ENCODE measurements around the gene CHORDC1.
A peak's percentile ranks its signal among the peaks of the same experiment; 100 is the strongest.
"Not testable (repeated sequence)": the region's sequence is repeated elsewhere in the genome, so short reads cannot be mapped to it uniquely, and the experiment has no call there.

Gene CHORDC1

DNA sequence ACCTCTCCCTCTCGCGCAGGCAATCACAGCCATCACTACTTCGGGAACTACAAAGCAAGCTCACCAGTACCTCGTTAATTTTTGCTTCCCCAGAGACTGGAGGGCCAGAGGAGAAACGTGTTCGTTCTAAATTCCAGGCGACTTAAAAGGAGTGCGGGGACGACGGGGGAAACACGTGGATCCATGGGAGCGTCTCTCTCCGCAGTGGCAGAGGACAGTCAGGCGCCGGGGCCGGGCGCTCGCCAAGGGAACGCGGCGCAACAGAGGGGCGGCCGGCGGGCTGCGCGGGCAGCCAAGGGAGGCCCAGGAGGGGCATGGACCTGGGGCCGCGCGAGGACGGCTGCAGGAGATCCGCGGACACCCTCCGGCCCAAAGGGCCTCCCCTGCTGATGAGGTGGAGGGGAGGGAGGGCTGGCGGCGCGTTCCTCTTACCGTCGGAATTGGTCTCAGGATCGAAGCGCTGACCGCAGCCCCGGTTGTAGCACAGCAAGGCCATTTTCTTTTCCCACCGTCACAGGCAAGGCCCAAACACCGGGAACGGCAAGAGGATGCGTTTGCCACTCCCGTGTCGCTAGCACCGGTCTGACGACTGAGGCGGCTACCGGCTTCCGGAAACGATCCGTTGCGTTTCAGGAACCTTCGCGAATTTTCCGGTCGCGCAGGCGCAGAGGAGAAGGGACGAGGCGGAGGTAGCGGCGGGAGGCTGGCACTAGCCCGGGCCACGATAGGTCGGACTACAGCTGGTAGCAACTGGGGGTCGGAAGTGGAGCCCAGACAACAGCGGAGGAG is at the start of gene CHORDC1:
TSS of gene CHORDC1 (minus strand) at position 591 of the 789 bp plus-strand sequence. CDS start at position 496, 95 bp downstream.
- peak; percentile 83 for DNase-seq

DNA sequence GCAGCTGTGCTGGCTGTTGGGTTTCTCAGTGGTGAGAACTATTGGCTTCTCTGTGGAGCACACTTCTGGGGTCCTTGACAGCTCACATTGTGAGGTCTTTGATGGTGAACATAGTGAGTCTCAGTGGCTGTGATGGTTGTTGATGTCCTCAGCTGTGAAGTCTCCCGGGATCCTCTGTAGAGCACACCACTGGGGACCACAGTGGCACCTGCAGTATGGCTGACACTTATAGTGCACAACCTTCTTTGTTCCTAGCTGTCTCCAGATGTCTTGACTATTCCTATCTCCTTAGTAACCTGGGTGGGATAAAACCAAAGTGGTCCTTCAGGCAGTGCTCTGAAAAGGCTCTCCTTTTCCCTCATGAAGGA is 34.3 kb upstream of the CHORDC1 start:
- DNase-seq = no peak

DNA sequence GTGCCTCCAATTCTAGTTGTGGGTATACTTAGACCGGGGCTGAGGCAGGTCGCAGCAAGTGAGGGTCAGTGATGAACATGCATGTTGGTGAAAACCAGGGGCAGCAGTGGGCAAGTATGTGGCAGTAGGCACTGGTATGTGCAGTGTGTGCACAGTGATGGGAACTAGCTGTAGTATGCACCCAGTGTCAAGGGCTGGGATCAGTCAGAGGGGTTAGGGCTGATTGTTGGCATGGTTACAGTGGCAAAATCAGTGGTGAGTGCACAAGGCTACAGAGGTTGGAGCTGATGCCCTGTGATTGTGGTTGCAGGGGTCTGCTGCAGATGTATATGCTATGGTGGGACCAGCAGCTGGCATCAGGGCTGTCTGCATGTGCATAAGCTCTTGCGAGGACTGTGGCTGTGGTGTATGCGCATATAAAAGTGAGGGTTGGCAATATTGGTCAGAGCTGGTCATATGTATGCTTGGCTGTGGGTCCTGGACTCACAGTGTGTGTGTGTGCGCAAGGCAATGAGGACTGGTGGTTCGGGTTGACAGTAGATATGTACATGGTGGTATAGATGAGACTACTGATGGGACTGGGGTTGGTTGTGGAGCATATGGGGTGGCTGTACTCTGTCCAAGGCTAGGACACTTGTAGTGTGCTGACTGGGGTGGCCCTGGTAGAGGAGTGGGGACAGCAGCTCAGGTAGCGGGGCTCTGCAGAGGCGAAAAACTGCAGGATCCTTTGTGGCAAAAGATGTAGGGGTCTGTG is 33.7 kb upstream of the CHORDC1 start:
- DNase-seq = no peak

DNA sequence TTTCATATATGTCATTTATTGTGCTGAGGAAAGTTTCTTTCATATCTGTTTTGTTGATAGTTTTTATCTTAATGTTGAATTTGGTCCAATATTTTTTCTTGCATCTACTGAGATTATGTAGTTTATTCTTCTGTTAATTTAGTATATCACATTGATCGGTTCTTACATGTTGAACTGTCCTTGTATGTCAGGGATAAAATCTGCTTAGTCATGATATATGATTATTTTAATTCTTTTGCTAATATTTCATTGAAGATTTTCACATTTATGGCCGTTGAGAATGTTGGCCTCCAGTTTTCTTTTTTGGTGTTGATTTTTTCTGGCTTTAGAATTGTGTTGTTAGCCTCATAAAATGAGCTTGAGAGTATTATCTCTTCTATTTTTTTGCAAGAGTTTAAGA is 31.2 kb upstream of the CHORDC1 start:
- no peak for DNase-seq

DNA sequence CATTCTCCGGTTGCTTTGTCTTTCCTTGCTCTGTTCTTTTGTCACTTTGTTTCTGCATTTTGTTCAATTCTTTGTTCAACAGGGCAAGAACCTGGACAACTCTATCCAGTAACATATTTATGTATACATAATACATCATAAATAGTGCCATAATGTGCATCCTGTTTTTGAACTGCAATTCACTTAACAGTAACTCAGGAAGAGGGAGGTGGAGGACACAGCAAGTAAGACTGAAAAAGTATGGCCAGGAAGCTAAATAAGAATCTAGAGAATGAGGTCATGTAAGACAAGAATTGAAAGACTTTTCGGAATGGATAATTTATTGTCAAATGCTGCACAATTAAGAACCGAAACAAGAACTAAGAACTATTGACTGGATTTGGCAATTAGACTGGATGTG is 29.2 kb upstream of the CHORDC1 start:
- DNase-seq = no peak

DNA sequence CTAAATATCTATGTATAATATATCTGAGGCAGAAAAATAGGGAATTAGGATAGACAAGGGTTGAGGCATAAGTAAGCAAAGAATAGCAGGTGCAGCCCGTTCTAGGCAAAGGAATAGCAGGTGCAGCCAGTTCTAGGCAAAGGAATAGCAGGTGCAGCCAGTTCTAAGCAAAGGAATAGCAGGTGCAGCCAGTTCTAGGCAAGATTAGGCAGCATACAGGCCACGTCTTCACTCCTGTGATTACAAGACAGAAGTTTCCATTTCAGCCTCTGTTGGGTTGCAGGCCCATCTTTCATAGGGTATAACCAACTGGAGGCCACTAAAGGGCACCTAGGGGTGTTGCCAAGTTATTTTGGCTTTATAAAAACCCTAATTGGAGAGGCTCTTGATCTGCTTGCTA is 28.8 kb upstream of the CHORDC1 start:
- DNase-seq = no peak

DNA sequence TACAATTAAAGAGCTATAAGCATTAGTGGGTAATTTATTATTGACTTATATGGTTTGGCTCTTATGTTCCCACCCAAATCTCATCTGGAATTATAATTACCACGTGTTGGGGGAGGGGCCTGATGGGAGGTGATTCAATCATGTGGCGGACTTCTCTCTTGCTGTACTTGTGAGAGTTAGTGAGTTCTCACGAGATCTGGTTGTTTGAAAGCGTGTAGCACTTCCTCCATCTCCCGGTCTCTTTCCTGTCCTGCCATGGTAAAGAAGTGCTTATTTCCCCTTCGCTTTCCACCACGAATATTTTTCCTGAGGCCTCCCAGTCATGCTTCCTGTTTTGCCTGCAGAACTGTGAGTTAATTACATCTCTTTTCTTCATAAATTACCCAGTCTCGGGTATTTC is 28.1 kb upstream of the CHORDC1 start:
- no peak for DNase-seq

DNA sequence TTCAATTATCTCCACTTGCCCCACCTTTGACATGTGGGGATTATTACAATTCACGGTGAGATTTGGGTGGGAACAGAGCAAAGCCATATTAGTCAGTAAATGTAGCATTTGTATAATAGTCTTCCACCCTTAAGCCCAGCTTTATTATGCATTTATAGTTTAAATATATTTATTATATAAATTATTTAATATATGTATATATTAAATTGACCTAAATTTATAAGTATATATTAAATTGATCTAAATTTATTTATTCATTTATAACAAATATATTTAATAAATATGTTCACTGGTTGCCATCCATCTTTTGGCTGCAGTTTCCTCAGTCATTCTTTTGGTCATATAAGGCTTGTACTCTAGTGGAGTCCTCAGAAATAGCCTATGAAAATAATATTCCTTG is 23.6 kb upstream of the CHORDC1 start:
- no peak for DNase-seq

DNA sequence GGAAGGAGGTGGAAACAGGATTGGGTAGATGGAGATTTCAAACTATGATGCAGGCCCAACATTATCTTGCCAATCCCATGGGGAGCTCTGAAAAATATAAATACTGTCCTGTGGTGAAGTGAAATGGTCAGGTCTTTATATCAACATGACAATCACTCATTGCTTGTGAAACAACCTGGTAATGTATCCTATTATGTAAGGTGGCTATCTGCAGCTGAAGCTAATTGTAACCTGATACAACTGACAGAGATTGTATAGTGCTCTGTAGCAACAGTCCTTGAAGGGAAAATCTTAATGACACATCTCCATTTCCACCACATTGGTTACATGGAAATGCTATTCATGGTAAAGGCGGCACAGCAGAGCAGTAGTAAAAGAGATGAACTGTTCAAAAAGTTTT is 20.7 kb upstream of the CHORDC1 start:
- DNase-seq = peak; percentile 64

DNA sequence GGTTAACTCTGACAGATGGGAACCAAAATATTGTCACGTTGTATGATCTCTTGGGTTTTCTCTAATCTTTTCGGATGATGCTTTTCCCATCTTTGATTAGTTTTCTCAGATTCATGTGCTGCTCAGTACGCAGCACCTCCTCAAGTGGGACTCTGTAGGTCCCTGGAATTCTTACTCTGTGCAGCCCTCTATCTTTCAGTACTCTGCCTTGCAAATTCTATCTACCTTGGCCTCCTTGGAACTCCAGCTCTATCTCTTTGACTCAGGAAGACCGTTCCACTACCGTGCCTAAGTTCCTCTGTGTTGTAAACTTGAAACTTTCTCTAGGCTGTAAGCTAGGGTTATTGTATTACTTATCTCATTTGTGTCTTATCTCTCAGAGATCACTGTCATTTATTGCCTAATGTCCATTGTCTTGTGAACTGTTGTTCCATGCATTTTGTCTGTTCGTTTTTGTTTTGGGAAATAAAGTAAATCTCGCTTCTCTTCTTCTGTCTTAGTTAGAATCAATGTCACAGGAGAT is 20.1 kb upstream of the CHORDC1 start:
- no peak for DNase-seq

DNA sequence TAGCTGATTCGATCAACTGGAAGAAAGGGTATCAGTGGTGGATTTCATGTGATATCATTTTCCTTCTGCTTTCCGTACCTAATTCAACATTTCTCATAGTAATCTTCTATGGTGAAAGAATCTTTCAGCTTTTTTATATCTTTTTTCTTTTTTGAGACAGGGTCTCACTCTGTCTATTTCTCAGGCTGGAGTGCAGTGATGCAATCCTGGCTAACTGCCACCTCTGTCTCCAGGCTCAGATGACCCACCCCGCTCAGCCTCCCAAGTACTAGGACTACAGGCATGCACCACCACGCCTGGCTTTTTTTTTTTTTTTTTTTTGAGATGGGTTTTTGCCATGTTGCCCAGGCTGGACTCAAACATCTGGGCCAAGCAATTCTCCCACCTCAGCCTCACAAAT is 18.6 kb upstream of the CHORDC1 start:
- peak; percentile 23 for DNase-seq

DNA sequence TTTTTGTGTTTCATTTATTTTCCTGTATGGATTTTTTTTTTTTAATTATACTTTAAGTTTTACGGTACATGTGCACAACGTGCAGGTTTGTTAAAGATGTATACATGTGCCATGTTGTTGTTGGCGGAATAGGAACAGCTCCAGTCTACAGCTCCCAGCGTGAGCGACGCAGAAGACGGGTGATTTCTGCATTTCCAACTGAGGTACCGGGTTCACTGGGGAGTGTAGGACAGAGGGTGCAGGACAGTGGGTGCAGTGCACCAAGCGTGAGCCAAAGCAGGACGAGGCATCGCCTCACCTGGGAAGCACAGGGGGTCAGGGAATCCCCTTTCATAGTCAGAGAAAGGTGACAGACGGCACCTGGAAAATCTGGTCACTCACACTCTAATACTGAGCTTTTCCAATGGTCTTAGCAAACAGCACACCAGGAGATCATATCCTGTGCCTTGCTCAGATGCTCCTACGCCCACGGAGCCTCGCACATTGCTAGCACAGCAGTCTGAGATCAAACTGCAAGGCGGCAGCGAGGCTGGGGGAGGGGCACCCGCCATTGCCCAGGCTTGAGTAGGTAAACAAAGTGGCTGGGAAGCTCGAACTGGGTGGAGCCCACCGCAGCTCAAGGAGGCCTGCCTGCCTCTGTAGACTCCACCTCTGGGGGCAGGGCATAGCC is 17.3 kb upstream of the CHORDC1 start:
- not testable (repeated sequence) for DNase-seq

DNA sequence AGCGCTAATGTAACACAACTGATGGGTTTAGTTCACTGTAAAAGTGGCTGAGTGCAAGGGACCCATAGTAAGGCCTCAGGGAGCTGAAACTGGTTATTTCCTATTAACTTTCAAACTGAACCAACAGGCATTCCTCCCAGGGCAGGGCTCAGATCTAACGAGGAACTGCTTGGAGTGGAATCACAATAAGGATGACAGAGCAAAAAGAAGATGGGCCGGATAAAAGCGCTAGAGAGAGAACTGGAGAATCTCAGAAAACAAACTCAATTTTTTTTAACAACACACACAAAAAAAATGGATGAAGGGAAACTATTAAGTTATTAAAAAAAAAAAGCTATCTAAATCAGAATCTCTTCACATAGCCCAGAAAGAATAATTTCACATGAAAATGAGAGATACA is 14.2 kb upstream of the CHORDC1 start:
- DNase-seq = no peak

DNA sequence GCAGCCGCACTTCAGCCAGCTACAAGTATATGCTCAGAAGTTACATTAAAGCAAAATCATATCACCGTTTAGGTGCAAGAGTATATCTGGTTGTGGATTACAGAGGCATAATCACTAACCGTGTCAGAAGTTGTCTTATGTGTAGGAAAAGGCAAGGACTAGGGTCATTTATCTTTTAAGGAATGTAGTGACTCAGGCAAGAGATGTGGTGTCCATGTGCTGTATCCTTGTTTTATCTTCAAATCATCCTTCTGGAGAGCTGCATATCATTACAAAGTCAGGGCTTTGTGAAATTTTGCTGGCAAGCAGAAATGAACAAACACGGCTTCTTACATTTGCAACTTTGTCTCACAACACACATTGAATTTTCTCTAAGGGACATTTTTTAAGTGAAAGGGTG is 12.7 kb upstream of the CHORDC1 start:
- DNase-seq = no peak

DNA sequence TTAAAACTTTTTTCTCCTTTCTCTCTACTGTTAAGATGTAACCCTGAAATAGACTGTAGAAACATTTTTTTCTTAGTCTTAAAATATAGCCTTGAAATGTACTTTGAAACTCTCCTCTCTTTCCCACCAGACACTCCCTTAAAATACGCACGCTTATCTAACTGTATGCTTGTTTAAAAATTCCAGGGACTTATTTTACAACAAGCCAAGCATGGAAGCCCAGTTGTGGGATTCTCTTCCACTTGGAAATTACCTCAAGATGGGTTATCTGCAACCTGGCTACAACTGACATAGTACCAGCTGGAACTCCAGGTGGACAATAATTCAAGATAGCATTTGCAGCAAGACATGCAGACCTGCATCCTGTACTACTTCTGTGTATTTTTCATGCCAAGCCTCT is 12.1 kb upstream of the CHORDC1 start:
- DNase-seq = no peak

DNA sequence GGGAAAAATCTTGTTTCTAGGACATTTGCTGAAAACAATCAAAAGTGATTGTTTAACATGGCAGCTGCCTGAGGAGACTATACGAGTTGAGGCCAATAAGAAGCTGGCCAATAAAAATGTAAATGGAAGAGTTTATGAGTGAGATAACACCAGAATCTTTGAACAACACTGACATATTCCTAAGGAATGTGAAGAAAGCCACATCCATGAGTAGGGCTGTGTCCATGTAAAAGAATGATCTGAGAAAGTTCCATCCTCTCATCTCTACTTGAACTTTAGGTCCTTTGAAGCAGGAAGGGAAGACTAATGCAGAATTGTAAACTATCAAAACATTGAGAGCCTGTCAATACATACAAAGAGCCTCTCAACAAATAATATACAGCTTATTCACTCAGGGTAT is 6.9 kb upstream of the CHORDC1 start:
- no peak for DNase-seq

DNA sequence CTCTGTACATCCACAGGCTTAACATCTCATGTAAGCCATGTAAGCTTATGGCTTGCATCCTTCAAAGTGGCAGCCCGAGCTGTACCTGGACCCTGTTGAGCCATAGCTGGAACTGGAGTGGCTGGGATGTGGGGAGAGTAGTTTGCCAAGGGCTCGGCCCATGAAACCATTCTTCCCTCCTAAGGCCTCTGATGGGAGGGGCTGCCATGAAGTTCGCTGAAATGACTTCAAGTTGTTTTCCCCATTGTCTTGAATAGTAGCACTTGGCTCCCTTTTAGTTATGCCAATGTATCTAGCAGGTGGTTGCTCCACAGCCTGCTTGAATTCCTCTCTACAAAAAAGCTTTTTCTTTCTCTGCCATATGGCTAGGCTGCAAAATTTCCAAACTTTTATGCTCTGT is 5.2 kb upstream of the CHORDC1 start:
- DNase-seq = no peak

DNA sequence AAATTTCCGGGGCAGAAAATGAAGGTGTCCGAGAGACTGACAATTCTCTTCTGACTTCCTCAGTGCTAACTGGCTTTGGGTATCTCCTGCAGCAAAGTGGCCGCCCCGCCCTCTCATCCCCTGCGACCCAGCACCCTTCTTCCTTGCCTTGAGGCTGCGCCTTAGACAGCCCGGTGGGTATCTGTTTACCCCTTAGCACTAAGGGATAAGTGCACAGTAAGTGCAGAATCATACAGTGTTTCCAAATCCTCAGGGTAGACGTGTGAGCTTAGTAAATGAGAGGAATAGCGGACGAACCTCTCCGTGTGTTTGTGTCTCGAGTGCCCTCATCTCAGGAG is 368 bp upstream of the CHORDC1 start:
- DNase-seq = no peak

DNA sequence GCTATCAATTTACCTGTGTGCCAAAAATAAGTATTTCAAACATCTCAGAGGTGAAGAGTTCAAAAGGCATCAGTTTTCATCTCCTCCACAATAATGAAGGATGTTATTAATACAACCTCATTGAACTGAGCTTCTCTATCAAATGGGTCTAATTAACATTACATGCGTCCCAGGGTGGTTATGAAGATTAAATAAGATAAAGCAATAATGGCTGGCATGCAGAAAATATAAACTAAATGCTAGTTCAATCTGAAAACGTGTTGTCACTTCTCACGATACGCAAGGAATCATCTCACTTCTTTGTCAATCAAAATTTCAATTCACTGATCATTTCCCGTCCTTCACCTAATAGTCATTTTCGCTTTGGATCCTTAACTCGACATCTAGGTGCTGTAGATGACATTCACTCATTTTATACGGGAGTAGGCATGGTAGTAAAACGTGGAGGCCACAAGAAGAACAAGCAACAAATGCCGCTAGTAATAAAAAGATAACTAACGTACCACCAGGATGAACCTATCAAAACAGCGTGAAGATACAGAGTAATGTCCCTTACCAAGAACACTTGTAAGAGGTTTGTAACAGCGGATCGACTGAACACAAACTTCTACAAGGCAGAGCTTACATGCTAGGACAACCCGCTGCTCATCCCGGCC is 918 bp downstream of the CHORDC1 start:
- no peak for DNase-seq

DNA sequence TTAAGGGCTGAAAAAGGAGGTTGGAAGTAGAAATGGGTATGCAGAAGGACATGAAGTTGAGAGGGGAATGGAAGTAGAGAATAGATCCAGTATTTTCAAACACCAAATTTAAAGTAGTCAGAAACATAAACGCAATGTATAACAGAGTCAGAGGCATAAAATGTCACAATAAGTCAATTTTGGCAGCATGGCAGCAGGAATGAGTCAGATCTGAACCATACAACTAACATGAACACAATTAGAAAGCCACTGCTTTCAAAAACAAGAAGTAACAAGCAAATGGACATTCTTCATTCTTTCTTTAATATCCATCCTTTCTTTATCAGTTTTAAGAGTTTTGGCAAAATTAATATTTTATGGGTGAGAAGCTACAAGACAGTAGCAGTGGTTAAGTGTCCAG is 2.5 kb downstream of the CHORDC1 start:
- DNase-seq = no peak

DNA sequence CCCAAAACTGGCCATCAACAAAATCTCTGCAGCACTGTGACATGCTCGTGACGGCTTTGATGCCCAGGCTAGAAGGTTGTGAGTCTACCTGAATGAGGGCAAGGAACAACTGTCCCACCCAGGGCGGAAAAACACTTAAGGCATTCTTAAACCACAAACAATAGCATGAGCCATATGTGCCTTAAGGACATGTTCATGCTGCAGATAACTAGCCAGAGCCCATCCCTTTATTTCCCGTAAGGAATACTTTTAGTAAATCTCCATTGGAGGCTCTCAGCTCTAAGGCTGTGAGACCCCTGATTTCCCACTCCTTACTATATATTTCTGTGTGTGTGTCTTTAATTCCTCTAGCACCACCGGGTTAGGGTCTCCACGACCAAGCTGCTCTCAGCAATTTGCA is 3.4 kb downstream of the CHORDC1 start:
- DNase-seq = no peak

DNA sequence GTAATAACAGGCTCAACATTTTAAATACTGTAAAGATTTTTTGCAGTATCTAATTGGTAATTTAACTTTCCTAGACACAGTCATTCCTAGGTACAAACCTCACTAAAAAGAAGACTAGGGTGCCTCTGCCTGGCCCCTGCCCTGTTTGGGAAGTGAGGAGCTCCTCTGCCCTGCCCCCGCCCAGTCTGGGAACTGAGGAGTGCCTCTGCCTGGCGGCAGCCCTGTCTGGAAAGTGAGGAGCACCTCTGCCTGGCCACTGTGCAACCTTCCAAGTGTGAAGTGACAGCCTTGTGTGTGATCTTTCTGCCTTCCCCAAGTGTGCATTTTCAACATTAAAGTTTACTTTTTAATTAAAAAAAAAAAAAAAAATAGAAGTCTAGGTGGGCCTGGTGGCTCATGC is 4.2 kb downstream of the CHORDC1 start:
- DNase-seq = no peak

DNA sequence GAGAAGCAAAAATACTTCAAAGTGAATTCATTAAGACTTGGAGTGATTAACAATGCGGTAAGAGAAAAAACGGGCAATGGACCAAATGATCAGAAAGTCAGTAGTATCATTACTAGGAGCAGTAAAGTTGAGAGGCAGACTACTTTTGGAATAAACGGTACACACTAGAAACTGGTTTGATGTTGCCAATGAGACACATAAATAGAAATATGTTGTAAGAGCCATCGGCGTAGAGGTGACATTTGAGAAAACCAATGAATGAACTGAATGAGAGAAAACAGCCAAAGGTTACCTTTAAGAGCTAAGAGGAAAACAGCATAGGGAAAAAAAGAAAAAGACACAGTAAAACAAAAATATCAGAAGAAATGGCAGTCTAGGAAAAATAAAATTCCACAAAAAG is 6.2 kb downstream of the CHORDC1 start:
- no peak for DNase-seq
